Embryonic facial prominence (tissue), 1 donor: ENCODE results near the gene YKT6.

Experiments
- DNase-seq: peaks from one replicate; pipeline ENCODE4 v3.0.0-alpha.2; 2016; ENCODE audit errors: extremely low spot score

The YKT6 gene

DNA sequence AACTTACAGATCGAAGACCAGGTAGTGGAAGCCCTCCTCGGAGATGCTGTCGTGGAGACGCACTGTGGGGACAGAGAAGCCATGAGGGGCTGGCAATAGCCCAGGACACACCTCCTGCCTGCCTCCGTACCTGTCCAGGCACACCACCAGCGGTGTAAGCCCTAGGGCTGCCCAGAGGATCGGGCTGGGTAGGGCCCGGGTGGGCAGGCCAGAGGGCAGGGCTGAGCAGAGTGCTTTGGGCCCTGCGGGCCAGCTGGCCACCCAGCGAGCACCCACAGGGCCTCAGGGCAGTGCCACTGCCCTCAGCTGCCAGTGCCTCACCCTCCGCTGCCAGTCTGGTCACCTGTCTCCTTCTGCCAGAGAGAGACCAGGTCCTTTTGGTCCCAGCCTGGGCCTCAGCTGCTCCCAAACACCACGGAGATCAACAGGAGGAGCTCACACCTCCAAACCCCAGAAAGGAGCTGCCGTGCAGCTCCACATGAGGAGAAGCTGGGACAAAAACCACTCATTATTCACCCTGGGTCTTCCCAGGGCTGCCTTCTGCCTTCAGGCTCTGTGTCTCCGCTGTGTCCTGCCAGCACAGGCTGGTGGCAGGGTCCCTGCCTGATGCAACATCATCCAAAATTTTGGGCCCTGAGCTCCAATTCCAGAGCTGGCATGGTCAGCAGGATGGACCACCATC is 58.2 kb downstream of the YKT6 start:
- DNase-seq: no peak

- no peak for DNase-seq
These were observed 59.0 kb downstream of the YKT6 start for GRCh38 chr7:44259547-44260457.

DNA sequence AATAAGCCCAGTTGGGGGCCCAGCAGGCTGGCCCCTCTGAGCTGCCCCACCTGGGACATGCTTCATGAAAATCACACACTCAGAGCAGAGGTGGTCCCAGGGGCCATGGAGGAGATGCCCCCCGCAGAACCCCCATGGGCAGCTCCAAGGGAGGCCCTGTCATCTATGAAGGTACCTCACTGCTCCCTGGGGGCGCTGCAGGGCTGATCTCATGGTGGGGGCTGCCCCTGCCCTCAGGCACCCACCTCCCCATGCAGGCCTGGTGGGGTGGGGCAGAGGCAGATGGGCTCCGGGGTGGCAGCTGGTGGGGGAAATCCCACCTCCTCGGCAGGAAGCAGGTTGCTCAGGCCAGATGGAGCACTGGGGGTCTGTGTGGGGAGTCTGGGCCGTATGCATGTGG is 60.5 kb downstream of the YKT6 start:
- no peak for DNase-seq

DNA sequence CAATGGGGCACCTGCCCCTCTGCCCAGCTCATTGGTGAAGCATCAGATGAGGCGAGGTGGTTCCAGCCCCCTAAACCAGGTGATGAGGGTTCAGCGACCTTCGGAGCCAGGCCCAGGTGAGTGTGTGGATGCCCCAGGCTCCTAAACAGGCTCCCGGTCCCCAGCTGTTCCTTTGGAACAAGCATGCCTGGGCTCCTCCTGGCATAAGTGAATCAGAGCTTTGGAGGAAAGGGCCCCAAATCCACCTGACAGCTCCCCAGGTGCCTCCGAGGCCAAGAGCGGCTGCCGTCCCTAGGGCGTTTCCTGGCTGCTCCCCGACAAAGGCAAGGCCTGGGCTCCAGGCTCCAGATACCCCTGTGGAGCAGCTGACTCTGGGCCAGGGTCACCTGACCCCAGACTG is 61.3 kb downstream of the YKT6 start:
- no peak for DNase-seq

DNA sequence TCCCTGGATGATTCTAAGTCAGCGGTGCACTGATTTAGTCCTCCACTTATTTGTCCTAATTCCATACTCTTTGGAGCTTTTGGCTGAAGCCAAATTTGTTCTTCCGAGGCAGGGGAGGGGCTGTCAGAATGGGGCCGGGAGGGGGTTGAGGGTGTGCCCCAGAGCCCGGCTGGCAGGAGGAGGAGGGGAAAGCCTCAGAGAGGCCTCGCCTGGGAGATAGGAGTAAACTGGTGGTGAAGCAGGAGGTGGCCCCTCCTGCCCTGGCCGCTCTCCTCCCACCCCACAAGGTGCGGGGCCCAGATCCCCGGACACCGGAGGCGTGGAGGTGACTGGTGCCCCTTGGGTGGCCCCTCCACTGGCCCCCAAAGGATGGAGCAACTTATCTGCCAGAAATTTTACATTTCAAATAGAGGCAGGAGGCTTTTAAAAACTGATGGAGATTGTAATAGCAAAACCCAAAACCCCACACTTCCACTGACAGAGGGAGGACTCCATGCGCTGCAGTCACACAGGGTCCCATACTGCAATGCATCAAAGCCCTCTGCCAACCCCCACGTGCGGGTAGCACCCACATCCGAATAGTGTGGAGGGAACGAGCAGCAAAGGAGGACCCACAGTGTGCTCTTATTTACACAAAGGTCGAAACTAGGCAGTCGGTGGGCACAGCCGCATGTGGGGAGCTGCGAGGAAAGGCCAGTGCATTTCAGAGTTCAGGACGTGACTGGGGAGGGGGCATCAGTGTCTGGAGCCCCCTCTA is 62.7 kb downstream of the YKT6 start:
- DNase-seq: no peak
